ENCODE data around the gene TBX5.

TBX5 gene

GRCh38 chr12:114311974-114312373 is 94.0 kb downstream of the TBX5 start:
- DNase-seq: peak in 13 of 42 donors; percentile 4 to 48 (median 18)
- intact Hi-C loops (cut with DNase I): no loop called here

- DNase-seq: no peak
- intact Hi-C loops (cut with DNase I): no loop called here
Measured at GRCh38 chr12:114306646-114307045, 99.3 kb downstream of the TBX5 start.

GRCh38 chr12:114305446-114305845 is 100.5 kb downstream of the TBX5 start:
- no peak for DNase-seq
- intact Hi-C loops (cut with DNase I): no loop called here

Data from head of caudate nucleus (tissue), 42 donors.